ENCODE data around the gene AKR1C2.
"Not testable (repeated sequence)": the region's sequence is repeated elsewhere in the genome, so short reads cannot be mapped to it uniquely, and the experiment has no call there.

AKR1C2 gene

DNA sequence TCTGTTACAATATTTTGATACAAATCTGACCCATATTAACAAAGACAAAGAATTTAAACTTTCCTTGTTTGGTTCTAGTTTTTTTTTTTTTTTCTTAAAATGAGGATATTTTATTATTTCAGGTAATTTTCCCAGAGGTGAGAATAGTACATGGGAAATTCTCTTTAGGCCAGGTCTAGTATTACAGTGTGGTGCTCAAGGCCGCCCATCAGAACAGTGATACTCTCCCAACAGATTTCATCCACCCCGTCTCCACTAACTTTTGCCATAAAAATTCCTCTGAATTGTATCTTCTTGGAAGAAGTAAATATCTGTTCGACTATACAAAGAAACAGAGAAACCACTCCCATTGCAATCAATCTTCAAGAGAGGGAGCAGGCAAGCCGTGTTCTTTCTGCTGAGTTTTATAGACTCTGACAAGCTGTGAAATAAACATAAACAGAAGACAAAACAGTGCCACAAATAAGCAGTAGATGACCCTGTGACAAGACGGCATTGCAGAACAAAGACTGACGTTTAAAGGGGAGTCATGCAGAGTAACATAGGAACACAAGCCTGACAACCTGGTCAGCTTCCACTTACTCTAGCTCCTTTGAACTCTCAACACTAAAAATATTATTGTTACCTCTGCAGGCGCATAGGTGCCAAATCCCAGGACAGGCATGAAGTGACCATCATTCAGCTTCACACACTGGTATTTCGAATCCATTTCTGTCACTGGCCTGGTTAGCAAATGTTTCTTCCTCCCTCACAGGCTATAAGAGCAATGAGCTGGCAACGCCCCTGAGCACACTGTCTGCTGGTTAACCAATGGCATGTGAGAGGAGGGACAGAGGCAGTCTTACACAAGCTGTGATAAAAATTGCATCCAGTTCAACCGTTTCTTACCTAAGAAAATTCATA is at the start of gene AKR1C2:
Gene AKR1C2, minus strand, starts transcription at position 731 of the 903 bp plus-strand sequence. Its CDS starts 22 bp downstream, at position 709.
- DNase-seq: peak; percentile 9

- DNase-seq: not testable (repeated sequence)
These were observed 49.4 kb upstream of the AKR1C2 start for GRCh38 chr10:5052951-5053500.

DNA sequence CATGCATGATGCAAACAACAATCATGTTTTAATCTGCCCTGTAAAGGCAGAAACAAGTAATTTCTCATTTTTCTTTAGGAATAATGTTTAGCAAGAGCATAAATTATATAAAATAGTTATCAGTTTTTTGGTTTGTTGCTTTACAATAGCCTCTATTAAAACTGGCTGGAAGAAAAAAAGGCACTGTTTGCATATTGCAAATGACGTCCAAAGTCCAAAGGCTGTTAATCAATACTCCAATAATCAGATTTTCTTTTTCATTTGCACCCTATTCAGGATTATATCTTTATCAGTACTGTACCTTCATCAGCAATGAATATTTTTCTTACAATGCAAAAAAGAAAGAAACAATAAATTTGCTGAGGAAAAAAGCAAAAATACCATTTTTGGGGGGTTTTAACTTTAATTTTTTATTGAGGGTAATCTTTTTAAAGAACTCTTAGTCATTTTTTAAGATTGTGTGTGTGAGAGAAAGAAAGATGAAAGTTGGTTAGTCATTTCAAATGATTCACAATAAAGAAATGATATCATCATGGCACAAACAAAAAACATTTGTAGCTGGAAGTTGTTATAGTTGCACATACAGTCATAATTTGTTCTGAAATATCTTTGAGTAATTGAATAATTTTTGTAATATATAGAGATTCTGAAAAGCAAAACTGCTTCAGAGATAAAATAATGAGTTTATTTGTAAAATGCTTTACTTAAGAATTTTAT is 44.4 kb upstream of the AKR1C2 start:
- DNase-seq: no peak

DNA sequence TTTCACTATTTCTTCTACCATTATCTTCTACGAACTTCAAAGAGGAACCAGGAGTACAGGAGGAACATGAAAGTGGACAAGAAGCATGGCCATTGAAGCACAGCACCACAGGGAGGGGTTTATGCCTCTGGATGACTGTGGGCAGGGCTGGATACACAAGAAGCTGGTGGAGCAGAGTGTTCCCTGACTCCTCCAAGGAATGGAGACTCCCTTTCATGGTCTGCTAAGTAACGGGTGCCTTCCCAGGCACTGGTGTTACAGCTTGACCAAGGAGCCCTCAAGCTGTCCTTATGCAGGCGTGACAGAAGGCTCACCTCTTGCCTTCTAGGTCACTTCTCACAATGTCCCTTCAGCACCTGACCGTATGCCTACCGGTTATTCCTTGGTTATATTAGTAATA is 43.4 kb upstream of the AKR1C2 start:
- DNase-seq: not testable (repeated sequence)

DNA sequence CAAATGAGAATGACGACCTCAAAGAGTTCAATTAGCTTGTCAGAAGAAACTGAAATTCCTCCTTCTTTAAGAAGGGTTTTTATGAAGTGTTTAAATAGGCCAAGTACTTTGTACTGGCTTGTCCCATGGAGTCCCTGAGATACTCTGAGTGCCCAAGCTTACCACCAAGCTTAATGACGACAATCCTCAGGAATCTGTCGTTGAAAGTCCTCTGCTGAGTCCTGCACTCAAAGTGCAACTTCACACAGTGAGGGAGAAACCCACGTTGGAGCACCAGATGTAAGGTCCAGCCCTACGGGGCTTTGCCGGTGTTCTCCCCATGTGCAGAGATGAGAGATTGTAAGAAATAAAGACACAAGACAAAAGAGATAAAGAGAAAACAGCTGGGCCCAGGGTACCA is 42.8 kb upstream of the AKR1C2 start:
- no peak for DNase-seq

GRCh38 chr10:5045095-5045494 is 41.4 kb upstream of the AKR1C2 start:
- no peak for DNase-seq

GRCh38 chr10:5043716-5044115 is 40.1 kb upstream of the AKR1C2 start:
- DNase-seq: no peak

GRCh38 chr10:5042922-5043321 is 39.3 kb upstream of the AKR1C2 start:
- no peak for DNase-seq

GRCh38 chr10:5041471-5042023 is 37.9 kb upstream of the AKR1C2 start:
- no peak for DNase-seq

GRCh38 chr10:5040781-5041470 is 37.3 kb upstream of the AKR1C2 start:
- no peak for DNase-seq

- DNase-seq: no peak
These were observed 36.5 kb upstream of the AKR1C2 start for GRCh38 chr10:5040010-5040673.

- DNase-seq: peak; percentile 11
These were observed 35.1 kb upstream of the AKR1C2 start for GRCh38 chr10:5038733-5039132.

GRCh38 chr10:5038101-5038500 is 34.4 kb upstream of the AKR1C2 start:
- DNase-seq: no peak

DNA sequence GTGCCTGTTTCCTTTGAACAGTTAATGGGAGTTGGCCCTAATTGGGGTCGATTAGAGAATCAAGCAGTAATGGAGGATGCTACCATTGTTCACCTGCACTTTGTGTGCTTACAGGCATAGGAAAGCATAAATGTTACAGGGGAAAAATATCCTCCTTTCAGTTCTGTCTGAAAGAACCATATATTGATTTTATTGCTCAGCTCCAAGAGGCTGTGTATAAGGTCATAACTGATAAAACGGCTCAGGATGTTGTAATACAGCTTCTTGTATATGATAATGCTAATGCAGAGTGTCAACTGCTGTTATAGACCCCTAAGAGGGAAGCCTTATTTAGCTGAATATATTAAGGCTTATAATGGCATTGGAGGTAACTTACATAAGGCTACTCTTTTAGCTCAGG is 32.9 kb upstream of the AKR1C2 start:
- no peak for DNase-seq

DNA sequence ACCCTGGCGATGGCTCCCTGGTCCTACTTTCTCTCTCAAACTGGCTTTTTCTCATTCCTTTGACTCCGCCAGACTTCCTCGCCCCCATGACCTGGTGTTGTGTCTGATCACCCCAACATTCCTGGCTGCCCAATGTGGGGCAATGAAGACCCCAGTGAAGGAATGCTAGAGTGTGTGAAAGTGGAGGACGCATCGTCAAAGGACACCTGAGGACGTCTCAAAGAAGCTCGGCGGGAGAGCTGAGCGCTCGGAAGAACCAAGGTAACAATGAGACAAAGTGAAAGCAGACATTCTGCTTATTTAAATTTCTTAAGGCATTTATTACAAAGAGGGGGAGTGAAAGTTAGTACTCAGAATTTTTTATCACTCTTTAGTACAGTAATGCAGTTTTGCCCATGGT is 31.7 kb upstream of the AKR1C2 start:
- DNase-seq: no peak

- no peak for DNase-seq
These were observed 30.9 kb upstream of the AKR1C2 start for GRCh38 chr10:5034588-5034987.

GRCh38 chr10:5033061-5033778 is 29.6 kb upstream of the AKR1C2 start:
- peak; percentile 68 for DNase-seq

DNA sequence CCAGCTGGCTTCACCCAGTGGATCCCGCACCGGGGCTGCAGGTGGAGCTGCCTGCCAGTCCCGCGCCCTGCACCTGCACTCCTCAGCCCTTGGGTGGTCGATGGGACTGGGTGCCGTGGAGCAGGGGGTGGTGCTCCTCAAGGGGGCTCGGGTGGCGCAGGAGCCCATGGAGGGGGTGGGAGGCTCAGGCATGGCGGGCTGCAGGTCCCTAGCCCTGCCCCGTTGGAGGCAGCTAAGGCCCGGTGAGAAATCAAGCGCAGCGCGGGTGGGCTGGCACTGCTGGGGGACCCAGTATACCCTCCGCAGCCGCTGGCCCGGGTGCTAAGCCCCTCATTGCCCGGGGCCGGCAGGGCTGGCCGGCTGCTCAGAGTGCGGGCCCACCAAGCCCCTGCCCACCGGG is 28.8 kb upstream of the AKR1C2 start:
- DNase-seq: not testable (repeated sequence)

DNA sequence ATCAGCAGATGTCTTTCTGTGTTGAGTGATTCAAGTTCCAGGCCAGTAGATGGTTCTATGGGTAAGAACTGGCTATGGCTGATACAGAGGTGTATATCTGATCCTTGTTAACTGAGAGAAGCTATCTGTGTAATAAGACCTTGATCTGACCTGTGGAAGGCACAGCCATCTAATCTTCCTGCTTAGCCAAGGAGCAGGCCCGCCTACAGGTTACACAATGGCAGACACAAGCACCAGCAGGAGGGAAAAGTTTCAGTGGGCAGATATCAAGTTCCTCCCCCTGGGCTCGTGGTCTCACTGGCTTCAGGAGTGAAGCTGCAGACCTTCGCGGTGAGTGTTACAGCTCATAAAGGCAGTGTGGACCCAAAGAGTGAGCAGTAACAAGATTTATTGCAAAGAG is 27.9 kb upstream of the AKR1C2 start:
- not testable (repeated sequence) for DNase-seq

GRCh38 chr10:5030989-5031388 is 27.3 kb upstream of the AKR1C2 start:
- no peak for DNase-seq

- DNase-seq: not testable (repeated sequence)
These were observed 21.8 kb upstream of the AKR1C2 start for GRCh38 chr10:5025461-5025881.

Measured in fibroblast of skin of right biceps (primary cell).